Naive thymus-derived CD4-positive, alpha-beta T cell (primary cell): Measurements from ENCODE around the gene FRMPD4. TPM values are rescaled to one million over a fixed set of nuclear protein-coding genes. Genes with fewer than 3 reads are reported as not detected.
A peak's percentile ranks its signal among the peaks of the same experiment; 100 is the strongest.

Experiments
- ATAC-seq: fragments of 150-1000 bp; cut with Tn5 transposase; 2 replicates; pipeline ENCODE4 v1.10.0; 2021; ENCODE audit warnings: mild to moderate bottlenecking, moderate library complexity
- CTCF ChIA-PET: fragments of 350-600 bp; sonication (Branson Sonifier 250); formaldehyde crosslinking; loops from one replicate; lab custom pipeline; 2021; ENCODE audit warnings: antibody characterized with exemption; lab: Charles Lee
- POLR2A ChIA-PET: fragments of 350-600 bp; sonication (Branson Sonifier 250); formaldehyde crosslinking; loops from one replicate; lab custom pipeline; 2021; ENCODE audit warnings: antibody characterized with exemption, inconsistent platforms; lab: Charles Lee
- DNase-seq, 9 donors: peaks; one replicate each; pipeline versions ENCODE4 v3.0.0 to v3.0.0-alpha.2; 2020 to 2022; ENCODE audit warnings: mixed read lengths in 1 of 9
- H3K27ac ChIP-seq: one replicate; pipeline ENCODE4 v1.7.0; 2013; ENCODE audit warnings: mild to moderate bottlenecking, low read depth, low read length, moderate library complexity
- H3K27me3 ChIP-seq, 2 donors: one replicate each; pipeline ENCODE4 v1.7.0; 2013; ENCODE audit warnings: low read length in 2 of 2, mild to moderate bottlenecking in 2 of 2, moderate library complexity in 2 of 2; ENCODE audit not compliant: control insufficient read depth in 2 of 2, insufficient read depth in 2 of 2
- H3K36me3 ChIP-seq, 3 experiments: 1 replicate in 2 of 3; 2 replicates in 1 of 3; pipeline ENCODE4 v1.7.0; 2013; ENCODE audit warnings: low read length in 3 of 3, mild to moderate bottlenecking in 3 of 3, moderate library complexity in 1 of 3; ENCODE audit not compliant: insufficient read depth in 3 of 3, control insufficient read depth in 2 of 3
- H3K4me1 ChIP-seq, 2 donors: one replicate each; pipeline ENCODE4 v1.7.0; 2013; ENCODE audit warnings: low read length in 2 of 2, mild to moderate bottlenecking in 2 of 2, moderate library complexity in 1 of 2; ENCODE audit not compliant: control insufficient read depth in 2 of 2, insufficient read depth in 2 of 2
- H3K4me3 ChIP-seq: 2 replicates; pipeline ENCODE4 v1.7.0; 2013; ENCODE audit warnings: mild to moderate bottlenecking, low read length
- H3K9me3 ChIP-seq, 3 experiments: 1 replicate in 2 of 3; 2 replicates in 1 of 3; pipeline ENCODE4 v1.7.0; 2013; ENCODE audit warnings: low read length in 3 of 3; ENCODE audit not compliant: control insufficient read depth in 2 of 3
- H3K27ac Mint-ChIP-seq, 9 donors: one replicate each; pipeline ENCODE4 v1.8.0; 2020 to 2022; ENCODE audit warnings: mixed read lengths in 9 of 9, mild to moderate bottlenecking in 8 of 9, moderate library complexity in 5 of 9, inconsistent platforms in 2 of 9
- H3K27me3 Mint-ChIP-seq, 5 donors: one replicate each; pipeline ENCODE4 v1.8.0; 2021 to 2022; ENCODE audit warnings: mixed read lengths in 5 of 5, mild to moderate bottlenecking in 1 of 5
- H3K36me3 Mint-ChIP-seq, 5 donors: one replicate each; pipeline ENCODE4 v1.8.0; 2020 to 2022; ENCODE audit warnings: mixed read lengths in 5 of 5, mild to moderate bottlenecking in 3 of 5, inconsistent platforms in 1 of 5
- H3K4me1 Mint-ChIP-seq, 7 donors: one replicate each; pipeline ENCODE4 v1.8.0; 2020 to 2022; ENCODE audit warnings: mixed read lengths in 7 of 7, mild to moderate bottlenecking in 3 of 7, inconsistent platforms in 1 of 7
- H3K4me3 Mint-ChIP-seq, 10 donors: one replicate each; pipeline ENCODE4 v1.8.0; 2020 to 2022; ENCODE audit warnings: mild to moderate bottlenecking in 10 of 10, mixed read lengths in 10 of 10, moderate library complexity in 6 of 10, inconsistent platforms in 2 of 10
- H3K9me3 Mint-ChIP-seq, 11 donors: one replicate each; pipeline ENCODE4 v1.8.0; 2020 to 2022; ENCODE audit warnings: mixed read lengths in 11 of 11, mild to moderate bottlenecking in 4 of 11, inconsistent platforms in 1 of 11, moderate library complexity in 1 of 11
- intact Hi-C, 2 donors: fragments of 100-400 bp; cut with micrococcal nuclease; formaldehyde crosslinking; loops; one replicate each; pipeline ENCODE4 v1.15.1; 2023
- polyA plus RNA-seq, 2 donors: library from polyadenylated mRNA; unstranded; fragments of 300-500 nt; fragmentation: Illumina TruSeq; gene quantifications; one replicate each; pipeline ENCODE4 v1.2.3, GENCODE V29; 2021
- total RNA-seq, 6 experiments: library from RNA in 5 of 6; stranded (reverse) in 5 of 6; gene quantifications; 1 replicate in 5 of 6; 2 replicates in 1 of 6; pipeline ENCODE4 v1.2.3 and lab custom pipeline; 2021 to 2026

Gene FRMPD4
- total and polyA plus RNA-seq, 7 experiments from 2014 or later, result not detected

GRCh38 chrX:12467321-12467720, 329.0 kb downstream of the FRMPD4 start:
- no peak overlapping the region for H3K4me3 ChIP-seq
- Mint-ChIP-seq H3K27me3 (no peaks in the 10 kb centered on the region), H3K9me3 (peaks cover 0 to 6% (median 0%) of the 10 kb centered on the region in 11 donors), H3K4me3 (no peak overlapping the region), H3K27ac (no peak overlapping the region), H3K36me3 (no peaks in the 10 kb centered on the region), H3K4me1 (no peaks in the 10 kb centered on the region)
- H3K27me3 ChIP-seq, result no peaks in the 10 kb centered on the region
- no peaks in the 10 kb centered on the region for H3K36me3 ChIP-seq
- ChIA-PET POLR2A (no interaction called here), CTCF (no interaction called here)
- no peak overlapping the region for H3K27ac ChIP-seq
- H3K9me3 ChIP-seq, result no peaks in the 10 kb centered on the region
- DNase-seq (no peak), ATAC-seq (no peak)
- intact Hi-C loops, result no loop called here
- H3K4me1 ChIP-seq, result no peaks in the 10 kb centered on the region

GRCh38 chrX:12469296-12469695, 331.0 kb downstream of the FRMPD4 start:
- Histone ChIP-seq H3K4me1 (no peaks in the 10 kb centered on the region), H3K27ac (no peak overlapping the region), H3K27me3 (no peaks in the 10 kb centered on the region), H3K36me3 (no peaks in the 10 kb centered on the region), H3K4me3 (no peak overlapping the region), H3K9me3 (no peaks in the 10 kb centered on the region)
- Mint-ChIP-seq H3K27me3 (no peaks in the 10 kb centered on the region), H3K4me3 (no peak overlapping the region), H3K9me3 (peaks cover 0 to 7% (median 1%) of the 10 kb centered on the region in 11 donors), H3K36me3 (no peaks in the 10 kb centered on the region), H3K4me1 (no peaks in the 10 kb centered on the region), H3K27ac (no peak overlapping the region)
- POLR2A ChIA-PET, result no interaction called here
- DNase-seq (no peak), ATAC-seq (no peak)
- CTCF ChIA-PET, result no interaction called here
- intact Hi-C loops, result no loop called here

GRCh38 chrX:12471061-12471460, 332.8 kb downstream of the FRMPD4 start:
- Mint-ChIP-seq H3K36me3 (no peaks in the 10 kb centered on the region), H3K4me1 (no peaks in the 10 kb centered on the region), H3K27ac (no peak overlapping the region), H3K4me3 (peak overlapping the region in 1 of 10 donors; percentile 16), H3K9me3 (peaks cover 0 to 9% (median 3%) of the 10 kb centered on the region in 11 donors), H3K27me3 (no peaks in the 10 kb centered on the region)
- H3K4me1 ChIP-seq, result no peaks in the 10 kb centered on the region
- no peak overlapping the region for H3K4me3 ChIP-seq
- H3K36me3 ChIP-seq, result no peaks in the 10 kb centered on the region
- ChIA-PET POLR2A (no interaction called here), CTCF (no interaction called here)
- H3K9me3 ChIP-seq, result no peaks in the 10 kb centered on the region
- intact Hi-C loops, result no loop called here
- no peak overlapping the region for H3K27ac ChIP-seq
- ATAC-seq (no peak), DNase-seq (no peak)
- no peaks in the 10 kb centered on the region for H3K27me3 ChIP-seq

GRCh38 chrX:12480956-12481355, 342.7 kb downstream of the FRMPD4 start:
- H3K4me1 ChIP-seq, result no peaks in the 10 kb centered on the region
- CTCF ChIA-PET, result no interaction called here
- H3K9me3 ChIP-seq, result no peaks in the 10 kb centered on the region
- H3K4me1 Mint-ChIP-seq, result no peaks in the 10 kb centered on the region
- H3K27me3 ChIP-seq, result no peaks in the 10 kb centered on the region
- no peaks in the 10 kb centered on the region for H3K36me3 ChIP-seq
- H3K27ac ChIP-seq, result no peak overlapping the region
- POLR2A ChIA-PET, result no interaction called here
- no peak for ATAC-seq
- no peak overlapping the region for H3K27ac Mint-ChIP-seq
- intact Hi-C loops, result no loop called here
- DNase-seq, result no peak
- H3K4me3 Mint-ChIP-seq, result no peak overlapping the region
- H3K36me3 Mint-ChIP-seq, result no peaks in the 10 kb centered on the region
- H3K27me3 Mint-ChIP-seq, result no peaks in the 10 kb centered on the region
- peaks cover 0 to 6% (median 3%) of the 10 kb centered on the region in 11 donors for H3K9me3 Mint-ChIP-seq
- no peak overlapping the region for H3K4me3 ChIP-seq

GRCh38 chrX:12488220-12488619, 349.9 kb downstream of the FRMPD4 start:
- ChIA-PET CTCF (no interaction called here), POLR2A (no interaction called here)
- no peaks in the 10 kb centered on the region for H3K36me3 Mint-ChIP-seq
- ATAC-seq (no peak), DNase-seq (no peak)
- no peaks in the 10 kb centered on the region for H3K9me3 Mint-ChIP-seq
- H3K27me3 ChIP-seq, result no peaks in the 10 kb centered on the region
- H3K4me3 Mint-ChIP-seq, result no peak overlapping the region
- H3K27me3 Mint-ChIP-seq, result no peaks in the 10 kb centered on the region
- H3K36me3 ChIP-seq, result no peaks in the 10 kb centered on the region
- H3K4me1 ChIP-seq, result no peaks in the 10 kb centered on the region
- H3K27ac ChIP-seq, result no peak overlapping the region
- H3K4me1 Mint-ChIP-seq, result no peaks in the 10 kb centered on the region
- H3K4me3 ChIP-seq, result no peak overlapping the region
- no peaks in the 10 kb centered on the region for H3K9me3 ChIP-seq
- intact Hi-C loops, result no loop called here
- no peak overlapping the region for H3K27ac Mint-ChIP-seq

- no peaks in the 10 kb centered on the region for H3K9me3 ChIP-seq
- Mint-ChIP-seq H3K36me3 (no peaks in the 10 kb centered on the region), H3K4me1 (no peaks in the 10 kb centered on the region), H3K27ac (no peak overlapping the region), H3K9me3 (no peaks in the 10 kb centered on the region), H3K4me3 (no peak overlapping the region), H3K27me3 (no peaks in the 10 kb centered on the region)
- ChIA-PET POLR2A (no interaction called here), CTCF (no interaction called here)
- H3K36me3 ChIP-seq, result no peaks in the 10 kb centered on the region
- no peaks in the 10 kb centered on the region for H3K4me1 ChIP-seq
- DNase-seq (no peak), ATAC-seq (no peak)
- H3K4me3 ChIP-seq, result no peak overlapping the region
- H3K27ac ChIP-seq, result no peak overlapping the region
- intact Hi-C loops, result no loop called here
- H3K27me3 ChIP-seq, result no peaks in the 10 kb centered on the region
Measured at GRCh38 chrX:12488771-12489170, 350.5 kb downstream of the FRMPD4 start.

- no peak for ATAC-seq
- no peak overlapping the region for H3K27ac ChIP-seq
- ChIA-PET POLR2A (no interaction called here), CTCF (no interaction called here)
- intact Hi-C loops, result no loop called here
- no peaks in the 10 kb centered on the region for H3K27me3 ChIP-seq
- H3K4me1 ChIP-seq, result no peaks in the 10 kb centered on the region
- Mint-ChIP-seq H3K4me1 (no peaks in the 10 kb centered on the region), H3K27me3 (no peaks in the 10 kb centered on the region), H3K36me3 (no peaks in the 10 kb centered on the region), H3K9me3 (no peaks in the 10 kb centered on the region), H3K4me3 (no peak overlapping the region), H3K27ac (no peak overlapping the region)
- no peaks in the 10 kb centered on the region for H3K9me3 ChIP-seq
- no peaks in the 10 kb centered on the region for H3K36me3 ChIP-seq
- DNase-seq, result no peak
- H3K4me3 ChIP-seq, result no peak overlapping the region
Measured at GRCh38 chrX:12489341-12489740, 351.1 kb downstream of the FRMPD4 start.
